SU-DHL-6 (cell line): Measurements from ENCODE around the gene HTR4.

Experiments
- H2AFZ ChIP-seq: fragments of 200-600 bp; sonication (generic); 2 replicates; pipeline ENCODE4 v1.6.1; 2014; ENCODE audit warnings: low read depth, mild to moderate bottlenecking, moderate library complexity, mixed read lengths, antibody characterized with exemption, low read length; ENCODE audit not compliant: severe bottlenecking
- H3F3A ChIP-seq: fragments of 200-600 bp; shearing (Covaris generic); 2 replicates; pipeline ENCODE4 v1.6.0; 2016; ENCODE audit warnings: antibody characterized with exemption, mild to moderate bottlenecking; ENCODE audit not compliant: insufficient read depth
- H3K27ac ChIP-seq: fragments of 200-600 bp; sonication (generic); 2 replicates; pipeline ENCODE4 v1.5.1; 2016; ENCODE audit warnings: low read depth, mild to moderate bottlenecking, low read length, moderate library complexity, mixed read lengths
- H3K27me3 ChIP-seq: fragments of 200-600 bp; sonication (generic), shearing (Covaris generic); 2 replicates; pipeline ENCODE4 v1.6.0; 2014; ENCODE audit warnings: mild to moderate bottlenecking, low read length
- H3K36me3 ChIP-seq: fragments of 200-600 bp; sonication (generic); 2 replicates; pipeline ENCODE4 v1.6.1; 2014; ENCODE audit warnings: mild to moderate bottlenecking, low read length, mixed read lengths
- H3K4me2 ChIP-seq: fragments of 300-600, 200-600 bp; shearing (Covaris generic), sonication (generic); 2 replicates; pipeline ENCODE4 v1.6.0; 2014; ENCODE audit warnings: low read length, low read depth, mild to moderate bottlenecking; ENCODE audit not compliant: poor library complexity, severe bottlenecking
- H3K4me3 ChIP-seq: fragments of 200-600 bp; sonication (generic); 2 replicates; pipeline ENCODE4 v1.5.1; 2014; ENCODE audit warnings: antibody characterized with exemption, low read length, mild to moderate bottlenecking, mixed read lengths; ENCODE audit not compliant: insufficient read depth, poor library complexity, severe bottlenecking
- H3K79me2 ChIP-seq: fragments of 200-600 bp; sonication (generic); 2 replicates; pipeline ENCODE4 v1.6.1; 2014; ENCODE audit warnings: mild to moderate bottlenecking, low read length, moderate library complexity; ENCODE audit not compliant: insufficient read depth
- H3K9ac ChIP-seq: fragments of 200-600 bp; sonication (generic); 2 replicates; pipeline ENCODE4 v1.7.0; 2014; ENCODE audit warnings: mild to moderate bottlenecking, low read length
- H3K9me2 ChIP-seq: fragments of 200-600 bp; sonication (generic); replicated peaks from 2 replicates; pipeline ENCODE4 v1.6.1; 2014; ENCODE audit warnings: low read length; ENCODE audit not compliant: insufficient read depth
- H3K9me3 ChIP-seq: fragments of 200-600 bp; sonication (generic); 2 replicates; pipeline ENCODE4 v1.6.1; 2014; ENCODE audit warnings: low read length, mixed read lengths; ENCODE audit not compliant: insufficient read depth
- H4K20me1 ChIP-seq: fragments of 200-600 bp; sonication (generic); 2 replicates; pipeline ENCODE4 v1.6.1; 2014; ENCODE audit warnings: low read depth, mild to moderate bottlenecking, antibody characterized with exemption, low read length, moderate library complexity, mixed read lengths
- EZH2phosphoT487 ChIP-seq: fragments of 200-600 bp; sonication (generic), shearing (Covaris generic); conservative IDR thresholded peaks from 2 replicates; pipeline ENCODE4 v1.6.1; 2018; ENCODE audit warnings: mild to moderate bottlenecking, antibody characterized with exemption, low read length, moderate library complexity, mixed read lengths
- TF ChIP-seq, protein P1 (sequence below): fragments of 200-600 bp; sonication (generic); IDR thresholded peaks from one replicate; pipeline ENCODE4 v1.5.1; 2017; ENCODE audit warnings: antibody characterized with exemption, mild to moderate bottlenecking, low read length, moderate library complexity; ENCODE audit not compliant: insufficient read depth, poor library complexity, severe bottlenecking

The HTR4 gene

DNA sequence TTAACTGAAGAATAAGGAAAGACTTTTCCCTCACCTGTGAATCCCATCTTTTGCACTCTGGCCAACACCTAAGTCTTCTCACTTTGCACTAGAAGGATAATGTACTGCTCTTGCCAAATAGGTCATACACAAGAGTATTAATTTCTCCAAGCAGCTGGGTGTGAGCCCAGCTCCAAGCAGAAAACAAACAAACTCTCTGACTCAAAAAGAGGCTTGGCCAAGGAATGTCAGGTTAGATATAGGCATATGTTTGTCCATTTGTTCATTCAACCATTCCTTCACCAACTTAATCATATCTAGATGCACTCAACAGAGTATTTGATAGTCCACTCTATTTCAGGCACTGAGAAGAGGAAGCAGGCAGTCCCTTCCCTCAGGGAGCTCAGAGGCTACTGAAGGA, 84.4 kb downstream of the HTR4 start:
- Histone ChIP-seq H4K20me1 (no peaks in the 10 kb centered on the region), H2AFZ (no peak overlapping the region), H3K9me3 (no peaks in the 10 kb centered on the region), H3K9ac (no peak overlapping the region), H3K27ac (no peak overlapping the region), H3K27me3 (no peaks in the 10 kb centered on the region), H3K9me2 (no peaks in the 10 kb centered on the region), H3F3A (no peaks in the 10 kb centered on the region), H3K36me3 (no peaks in the 10 kb centered on the region), H3K4me3 (no peak overlapping the region), H3K4me2 (no peak overlapping the region), H3K79me2 (no peaks in the 10 kb centered on the region)
- TF ChIP-seq EZH2phosphoT487, result no peak
- TF ChIP-seq, protein P1, sequence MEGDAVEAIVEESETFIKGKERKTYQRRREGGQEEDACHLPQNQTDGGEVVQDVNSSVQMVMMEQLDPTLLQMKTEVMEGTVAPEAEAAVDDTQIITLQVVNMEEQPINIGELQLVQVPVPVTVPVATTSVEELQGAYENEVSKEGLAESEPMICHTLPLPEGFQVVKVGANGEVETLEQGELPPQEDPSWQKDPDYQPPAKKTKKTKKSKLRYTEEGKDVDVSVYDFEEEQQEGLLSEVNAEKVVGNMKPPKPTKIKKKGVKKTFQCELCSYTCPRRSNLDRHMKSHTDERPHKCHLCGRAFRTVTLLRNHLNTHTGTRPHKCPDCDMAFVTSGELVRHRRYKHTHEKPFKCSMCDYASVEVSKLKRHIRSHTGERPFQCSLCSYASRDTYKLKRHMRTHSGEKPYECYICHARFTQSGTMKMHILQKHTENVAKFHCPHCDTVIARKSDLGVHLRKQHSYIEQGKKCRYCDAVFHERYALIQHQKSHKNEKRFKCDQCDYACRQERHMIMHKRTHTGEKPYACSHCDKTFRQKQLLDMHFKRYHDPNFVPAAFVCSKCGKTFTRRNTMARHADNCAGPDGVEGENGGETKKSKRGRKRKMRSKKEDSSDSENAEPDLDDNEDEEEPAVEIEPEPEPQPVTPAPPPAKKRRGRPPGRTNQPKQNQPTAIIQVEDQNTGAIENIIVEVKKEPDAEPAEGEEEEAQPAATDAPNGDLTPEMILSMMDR, result no peak

- no peak for TF ChIP-seq EZH2phosphoT487
- TF ChIP-seq, protein P1, result no peak
Measured at GRCh38 chr5:148565148-148565547, 89.2 kb downstream of the HTR4 start.

GRCh38 chr5:148563021-148563420, 91.3 kb downstream of the HTR4 start:
- Histone ChIP-seq H3K9me3 (no peaks in the 10 kb centered on the region), H3K27ac (no peak overlapping the region), H3K79me2 (no peaks in the 10 kb centered on the region), H3K9me2 (no peaks in the 10 kb centered on the region), H3K9ac (no peak overlapping the region), H3K4me2 (no peak overlapping the region), H3K27me3 (no peaks in the 10 kb centered on the region), H3F3A (no peaks in the 10 kb centered on the region), H4K20me1 (no peaks in the 10 kb centered on the region), H3K36me3 (no peaks in the 10 kb centered on the region), H2AFZ (no peak overlapping the region), H3K4me3 (no peak overlapping the region)
- no peak for TF ChIP-seq EZH2phosphoT487
- TF ChIP-seq, protein P1, result no peak

More at GRCh38 chr5:148565148-148565547, 89.2 kb downstream of the HTR4 start:
- no peaks in the 10 kb centered on the region for H3K27me3 ChIP-seq
- no peak overlapping the region for H2AFZ ChIP-seq
- H3K79me2 ChIP-seq, result no peaks in the 10 kb centered on the region
- H3K4me3 ChIP-seq, result no peak overlapping the region
- no peak overlapping the region for H3K27ac ChIP-seq
- no peaks in the 10 kb centered on the region for H3F3A ChIP-seq
- no peaks in the 10 kb centered on the region for H3K36me3 ChIP-seq
- H3K9me3 ChIP-seq, result no peaks in the 10 kb centered on the region
- H3K9ac ChIP-seq, result no peak overlapping the region
- H4K20me1 ChIP-seq, result no peaks in the 10 kb centered on the region
- no peaks in the 10 kb centered on the region for H3K9me2 ChIP-seq
- H3K4me2 ChIP-seq, result no peak overlapping the region
